DMS79 (cell line): Measurements from ENCODE around the gene RBM34.
"Not testable (repeated sequence)": the region's sequence is repeated elsewhere in the genome, so short reads cannot be mapped to it uniquely, and the experiment has no call there.

ENCODE experiments used
- DNase-seq: peaks from one replicate; lab custom pipeline; 2025; lab: John Stamatoyannopoulos, UW

RBM34 gene

GRCh38 chr1:235091319-235092044 lies 69.6 kb downstream of the RBM34 start:
- DNase-seq = not testable (repeated sequence)

DNA sequence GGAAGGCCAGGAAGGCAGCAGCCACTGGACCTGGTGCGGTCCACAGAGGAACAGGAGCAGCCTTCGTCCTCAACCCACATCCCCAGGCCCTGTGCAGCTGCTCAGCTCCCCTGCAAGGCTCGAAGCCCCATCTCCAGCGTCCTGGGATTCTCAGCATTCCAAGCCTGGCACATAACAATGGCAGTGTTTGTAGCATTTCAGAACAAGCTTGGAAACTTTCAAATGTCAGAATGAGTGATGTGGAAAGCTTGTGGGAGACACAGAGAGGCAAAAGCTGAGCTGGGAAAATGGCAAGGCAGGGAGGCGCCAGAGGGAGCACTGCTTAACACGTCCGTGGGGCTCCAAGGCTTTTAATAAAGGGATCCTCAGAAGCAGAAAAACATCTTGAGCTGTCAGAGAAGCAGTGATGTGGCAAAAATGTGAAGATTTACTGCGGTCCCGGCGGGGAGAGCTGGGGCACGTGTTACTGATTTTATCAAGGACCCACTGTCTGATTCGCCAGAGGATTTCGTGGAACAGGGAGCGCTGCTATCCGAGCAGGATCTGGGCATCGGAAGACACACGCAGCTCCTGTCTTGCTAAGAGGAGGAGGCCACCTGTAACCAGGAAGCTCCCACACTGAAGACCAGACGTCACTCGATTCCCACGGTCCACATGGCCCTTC lies 70.5 kb downstream of the RBM34 start:
- DNase-seq = no peak

DNA sequence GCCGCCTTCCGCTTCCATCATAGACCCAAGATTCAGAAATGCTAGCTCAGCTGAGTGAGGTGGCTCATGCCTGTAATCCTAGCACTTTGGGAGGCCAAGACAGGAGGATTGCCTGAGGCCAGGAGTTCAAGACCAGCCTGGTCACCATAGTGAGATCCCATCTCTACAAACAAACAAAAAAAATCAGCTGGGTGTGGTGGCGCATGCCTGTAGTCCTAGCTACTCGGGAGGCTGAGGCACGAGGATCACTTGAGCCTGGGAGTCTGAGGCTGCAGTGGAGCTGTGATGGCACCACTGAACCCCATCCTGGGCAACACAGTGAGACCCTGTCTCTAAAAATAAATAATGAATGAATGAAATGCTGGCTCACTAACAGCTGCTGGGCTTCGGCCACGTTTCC lies 72.1 kb downstream of the RBM34 start:
- DNase-seq = no peak

- DNase-seq = no peak
Observed at GRCh38 chr1:235088430-235088829, 72.6 kb downstream of the RBM34 start.

DNA sequence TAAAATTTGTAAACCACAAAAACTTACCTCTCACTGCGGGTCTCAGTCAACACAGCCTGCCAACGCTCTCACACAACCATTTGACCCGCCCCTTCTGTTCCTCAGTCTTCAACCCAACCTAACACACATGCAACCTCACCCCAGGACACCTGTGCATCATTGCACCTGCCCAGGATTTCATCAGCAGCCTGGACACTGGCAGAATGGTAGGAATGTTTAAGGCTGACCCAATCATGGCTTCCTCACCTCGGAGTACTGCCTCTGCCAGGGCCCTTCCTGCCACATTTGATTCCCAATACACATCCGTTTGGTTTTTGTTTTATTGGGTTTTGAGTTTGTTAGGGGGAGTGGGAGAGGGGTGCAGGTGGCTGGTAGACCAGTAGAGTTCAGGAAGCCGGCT lies 73.1 kb downstream of the RBM34 start:
- no peak for DNase-seq

- DNase-seq = not testable (repeated sequence)
Observed at GRCh38 chr1:235085411-235086117, 75.5 kb downstream of the RBM34 start.
